HG03045 (cell line): ENCODE results near the gene INTS15.

Experiments used
- ATAC-seq: cut with Tn5 transposase; IDR thresholded peaks from one replicate; pipeline ENCODE4 v1.9.1; 2021; ENCODE audit warnings: mild to moderate bottlenecking, moderate library complexity; ENCODE audit not compliant: unreplicated experiment

The INTS15 gene

GRCh38 chr7:6655636-6656385 is 66.0 kb downstream of the INTS15 start:
- ATAC-seq, result no peak

- ATAC-seq, result no peak
These were observed 66.6 kb downstream of the INTS15 start for GRCh38 chr7:6656413-6656812.
